Measurements from ENCODE around the gene PRKX.
"Not testable (repeated sequence)": the region's sequence is repeated elsewhere in the genome, so short reads cannot be mapped to it uniquely, and the experiment has no call there.

Gene PRKX

GRCh38 chrX:3577551-3577950, 135.9 kb downstream of the PRKX start:
- no peak for DNase-seq (ENCODE audit: low spot score)

DNA sequence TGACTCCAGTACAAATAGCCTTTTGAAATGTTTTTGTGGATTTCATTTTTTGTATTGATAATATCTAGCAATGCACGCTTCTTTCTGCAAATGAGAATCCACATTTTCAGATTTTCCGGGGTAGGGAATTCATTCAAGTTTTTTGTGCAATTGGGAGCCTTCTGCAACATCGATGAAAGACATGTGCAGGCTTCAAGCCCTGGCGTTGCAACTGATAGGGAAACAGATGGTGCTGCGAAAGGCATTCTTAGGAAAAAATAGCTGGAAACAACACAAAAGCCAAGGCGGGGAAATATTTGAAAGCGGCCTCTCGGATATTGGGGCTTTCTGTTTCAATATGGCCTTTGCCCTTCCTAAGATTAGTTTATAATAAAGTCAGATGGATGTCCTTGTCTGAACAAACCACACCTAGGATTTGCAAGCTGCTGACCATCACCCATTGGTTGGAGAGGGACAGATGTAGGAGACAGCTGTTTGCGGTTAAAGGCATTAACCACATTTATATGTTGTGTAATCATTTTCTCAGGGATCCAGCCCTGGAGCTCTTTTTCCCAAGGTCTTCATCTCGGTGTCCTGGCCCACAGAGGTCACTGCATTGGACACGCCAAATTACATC, 136.5 kb downstream of the PRKX start:
- no peak for DNase-seq (ENCODE audit: low spot score)

GRCh38 chrX:3567686-3568085, 145.8 kb downstream of the PRKX start:
- DNase-seq (ENCODE audit: low spot score) = no peak

DNA sequence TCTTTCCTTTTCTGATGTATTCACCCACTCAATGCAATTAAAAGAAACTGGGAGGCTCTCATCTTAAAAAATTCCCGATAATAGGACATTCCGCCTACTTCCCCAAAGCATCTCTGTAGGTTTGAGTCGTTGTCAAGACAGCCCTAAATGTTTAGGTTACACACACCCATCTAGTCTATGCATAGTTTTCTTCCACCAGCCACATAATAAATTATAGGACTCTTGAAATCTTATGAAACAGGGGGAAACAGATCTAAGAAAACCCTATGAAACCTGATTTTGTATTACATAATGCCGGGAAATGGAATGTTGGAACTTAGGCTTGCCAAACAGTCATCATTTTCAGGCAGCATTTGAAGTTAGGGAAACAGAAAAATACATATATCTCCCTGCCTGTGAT, 150.0 kb downstream of the PRKX start:
- no peak for DNase-seq (ENCODE audit: low spot score)

GRCh38 chrX:3560010-3560409, 153.4 kb downstream of the PRKX start:
- DNase-seq (ENCODE audit: low spot score) = not testable (repeated sequence)

Measured in hepatic stellate cell (primary cell).